ENCODE measurements around the gene PCSK2.

DNA sequence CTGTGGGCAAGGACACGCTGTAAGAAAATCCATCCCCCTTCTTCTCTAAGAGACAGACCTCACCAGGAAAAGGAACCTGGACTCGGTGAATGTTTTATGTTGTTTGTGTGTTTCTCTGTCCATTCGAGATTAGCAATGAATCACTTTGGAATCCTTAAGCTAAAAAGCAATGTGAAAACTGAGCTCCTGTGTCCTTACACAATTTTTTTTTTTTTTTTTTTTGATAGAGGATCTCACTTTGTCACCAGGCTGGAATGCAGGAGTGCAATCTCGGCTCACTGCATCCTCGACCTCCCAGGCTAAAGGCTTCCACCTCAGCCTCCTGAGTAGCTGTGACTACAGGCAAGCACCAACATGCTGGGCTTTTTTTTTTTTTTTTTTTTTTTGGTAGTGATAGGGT lies 272.2 kb downstream of the PCSK2 start:
- TF ChIP-seq, protein P1, sequence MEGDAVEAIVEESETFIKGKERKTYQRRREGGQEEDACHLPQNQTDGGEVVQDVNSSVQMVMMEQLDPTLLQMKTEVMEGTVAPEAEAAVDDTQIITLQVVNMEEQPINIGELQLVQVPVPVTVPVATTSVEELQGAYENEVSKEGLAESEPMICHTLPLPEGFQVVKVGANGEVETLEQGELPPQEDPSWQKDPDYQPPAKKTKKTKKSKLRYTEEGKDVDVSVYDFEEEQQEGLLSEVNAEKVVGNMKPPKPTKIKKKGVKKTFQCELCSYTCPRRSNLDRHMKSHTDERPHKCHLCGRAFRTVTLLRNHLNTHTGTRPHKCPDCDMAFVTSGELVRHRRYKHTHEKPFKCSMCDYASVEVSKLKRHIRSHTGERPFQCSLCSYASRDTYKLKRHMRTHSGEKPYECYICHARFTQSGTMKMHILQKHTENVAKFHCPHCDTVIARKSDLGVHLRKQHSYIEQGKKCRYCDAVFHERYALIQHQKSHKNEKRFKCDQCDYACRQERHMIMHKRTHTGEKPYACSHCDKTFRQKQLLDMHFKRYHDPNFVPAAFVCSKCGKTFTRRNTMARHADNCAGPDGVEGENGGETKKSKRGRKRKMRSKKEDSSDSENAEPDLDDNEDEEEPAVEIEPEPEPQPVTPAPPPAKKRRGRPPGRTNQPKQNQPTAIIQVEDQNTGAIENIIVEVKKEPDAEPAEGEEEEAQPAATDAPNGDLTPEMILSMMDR (conservative IDR thresholded peaks at IDR 0.05) = no peak
- TF ChIP-seq ZFX (IDR thresholded peaks at IDR 0.05) = no peak
